HG03469 (cell line): Measurements from ENCODE around the gene PCDH11Y.
"Not testable (repeated sequence)": the region's sequence is repeated elsewhere in the genome, so short reads cannot be mapped to it uniquely, and the experiment has no call there.

Experiments
- ATAC-seq: cut with Tn5 transposase; IDR thresholded peaks from one replicate; pipeline ENCODE4 v1.9.1; 2021; ENCODE audit warnings: mild to moderate bottlenecking, moderate library complexity, moderate number of reproducible peaks; ENCODE audit not compliant: unreplicated experiment

Gene PCDH11Y, protein sequence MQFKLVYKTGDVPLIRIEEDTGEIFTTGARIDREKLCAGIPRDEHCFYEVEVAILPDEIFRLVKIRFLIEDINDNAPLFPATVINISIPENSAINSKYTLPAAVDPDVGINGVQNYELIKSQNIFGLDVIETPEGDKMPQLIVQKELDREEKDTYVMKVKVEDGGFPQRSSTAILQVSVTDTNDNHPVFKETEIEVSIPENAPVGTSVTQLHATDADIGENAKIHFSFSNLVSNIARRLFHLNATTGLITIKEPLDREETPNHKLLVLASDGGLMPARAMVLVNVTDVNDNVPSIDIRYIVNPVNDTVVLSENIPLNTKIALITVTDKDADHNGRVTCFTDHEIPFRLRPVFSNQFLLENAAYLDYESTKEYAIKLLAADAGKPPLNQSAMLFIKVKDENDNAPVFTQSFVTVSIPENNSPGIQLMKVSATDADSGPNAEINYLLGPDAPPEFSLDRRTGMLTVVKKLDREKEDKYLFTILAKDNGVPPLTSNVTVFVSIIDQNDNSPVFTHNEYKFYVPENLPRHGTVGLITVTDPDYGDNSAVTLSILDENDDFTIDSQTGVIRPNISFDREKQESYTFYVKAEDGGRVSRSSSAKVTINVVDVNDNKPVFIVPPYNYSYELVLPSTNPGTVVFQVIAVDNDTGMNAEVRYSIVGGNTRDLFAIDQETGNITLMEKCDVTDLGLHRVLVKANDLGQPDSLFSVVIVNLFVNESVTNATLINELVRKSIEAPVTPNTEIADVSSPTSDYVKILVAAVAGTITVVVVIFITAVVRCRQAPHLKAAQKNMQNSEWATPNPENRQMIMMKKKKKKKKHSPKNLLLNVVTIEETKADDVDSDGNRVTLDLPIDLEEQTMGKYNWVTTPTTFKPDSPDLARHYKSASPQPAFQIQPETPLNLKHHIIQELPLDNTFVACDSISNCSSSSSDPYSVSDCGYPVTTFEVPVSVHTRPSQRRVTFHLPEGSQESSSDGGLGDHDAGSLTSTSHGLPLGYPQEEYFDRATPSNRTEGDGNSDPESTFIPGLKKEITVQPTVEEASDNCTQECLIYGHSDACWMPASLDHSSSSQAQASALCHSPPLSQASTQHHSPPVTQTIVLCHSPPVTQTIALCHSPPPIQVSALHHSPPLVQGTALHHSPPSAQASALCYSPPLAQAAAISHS (N-terminal part only)

GRCh38 chrY:5000057-5000456, at the start of gene PCDH11Y:
TSS of gene PCDH11Y (plus strand) at chrY:5000296. CDS start at chrY:5057100, 56,804 bp downstream.
- not testable (repeated sequence) for ATAC-seq

DNA sequence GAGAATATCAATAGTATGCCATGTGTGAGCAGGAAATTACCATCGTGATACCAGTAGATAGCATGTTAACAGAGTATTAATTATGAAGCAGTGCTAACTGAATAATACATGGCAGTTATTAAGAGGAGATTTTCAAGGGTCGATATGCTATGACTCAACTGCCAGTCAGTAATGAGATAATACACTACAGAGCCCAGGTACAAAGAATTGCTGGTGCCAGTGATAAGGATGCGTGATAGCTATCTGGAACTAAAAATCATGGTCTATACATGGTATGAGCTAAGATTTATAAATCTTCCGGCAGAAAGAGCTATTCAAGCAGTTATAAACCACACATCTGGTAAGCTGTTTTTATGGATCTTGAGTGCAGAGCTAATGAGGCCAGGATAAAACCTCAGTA, 32.2 kb upstream of the PCDH11Y start:
- ATAC-seq: not testable (repeated sequence)

DNA sequence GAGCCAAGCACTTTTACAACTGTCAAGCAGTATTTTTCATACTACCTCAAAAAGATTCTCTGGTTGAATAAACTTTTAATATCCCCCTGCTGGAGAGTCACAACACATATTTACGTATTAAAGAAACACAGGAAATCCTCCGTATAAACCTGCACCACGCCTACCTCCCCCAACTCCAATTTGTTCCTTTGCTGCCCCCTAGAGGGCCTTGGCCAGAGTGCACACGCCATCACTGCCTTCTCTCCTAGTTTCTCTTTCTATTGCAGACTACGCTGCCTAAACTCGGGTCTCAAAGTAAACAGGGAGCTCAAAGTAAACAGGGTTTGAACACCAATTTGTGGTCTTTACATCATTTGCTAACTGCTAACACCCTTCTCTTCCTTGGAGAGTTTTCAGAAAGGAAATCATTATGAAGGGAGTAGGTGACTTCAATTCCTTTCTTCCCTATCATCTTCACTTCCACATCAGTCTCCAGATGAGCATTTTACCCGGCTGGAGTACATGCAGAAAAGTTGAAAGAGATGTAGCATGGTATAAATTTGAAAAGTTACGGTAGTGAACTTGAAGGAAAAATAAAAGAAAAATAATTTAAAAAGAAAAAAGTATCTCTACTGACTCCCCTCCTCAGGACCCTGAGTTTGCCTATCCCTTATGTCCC, 8.2 kb upstream of the PCDH11Y start:
- ATAC-seq: peak; percentile 96

- not testable (repeated sequence) for ATAC-seq
Observed at GRCh38 chrY:4994892-4995291, 5.2 kb upstream of the PCDH11Y start.

DNA sequence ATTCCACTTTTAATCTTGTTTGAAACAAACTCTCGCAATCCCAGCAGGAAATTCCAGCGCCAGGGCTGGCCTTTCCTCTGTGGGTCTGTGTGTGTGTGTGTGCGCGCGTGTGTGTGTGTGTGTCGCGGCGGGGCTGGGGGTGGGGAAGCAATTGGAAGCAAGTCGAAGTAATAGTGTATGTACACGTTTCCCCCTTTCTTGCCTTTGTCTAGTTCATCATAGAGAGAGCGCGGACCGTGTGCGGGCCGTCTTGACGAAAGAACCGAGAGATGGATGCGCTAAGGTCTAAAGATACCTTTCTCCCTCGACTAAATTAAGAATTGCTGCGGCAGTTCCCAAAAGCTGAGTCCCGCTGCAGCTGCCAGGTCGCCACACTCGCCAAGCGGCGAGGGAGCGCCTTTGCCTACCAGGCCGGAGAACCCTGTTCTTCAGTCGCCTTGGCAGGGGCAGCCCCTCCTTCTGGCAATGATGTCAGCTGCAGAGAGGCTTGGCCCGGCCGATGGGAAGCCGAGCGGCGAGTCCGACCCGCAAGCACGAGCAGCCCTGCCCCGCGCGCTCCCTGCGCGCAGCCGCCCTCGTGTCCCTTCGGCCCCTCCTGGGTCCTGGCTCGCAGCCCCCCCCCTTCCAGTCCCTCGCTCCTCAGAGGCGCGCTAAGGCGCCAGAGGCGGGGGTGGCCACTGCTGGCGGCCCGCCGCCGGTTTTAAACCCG, 2.5 kb downstream of the PCDH11Y start:
- not testable (repeated sequence) for ATAC-seq

DNA sequence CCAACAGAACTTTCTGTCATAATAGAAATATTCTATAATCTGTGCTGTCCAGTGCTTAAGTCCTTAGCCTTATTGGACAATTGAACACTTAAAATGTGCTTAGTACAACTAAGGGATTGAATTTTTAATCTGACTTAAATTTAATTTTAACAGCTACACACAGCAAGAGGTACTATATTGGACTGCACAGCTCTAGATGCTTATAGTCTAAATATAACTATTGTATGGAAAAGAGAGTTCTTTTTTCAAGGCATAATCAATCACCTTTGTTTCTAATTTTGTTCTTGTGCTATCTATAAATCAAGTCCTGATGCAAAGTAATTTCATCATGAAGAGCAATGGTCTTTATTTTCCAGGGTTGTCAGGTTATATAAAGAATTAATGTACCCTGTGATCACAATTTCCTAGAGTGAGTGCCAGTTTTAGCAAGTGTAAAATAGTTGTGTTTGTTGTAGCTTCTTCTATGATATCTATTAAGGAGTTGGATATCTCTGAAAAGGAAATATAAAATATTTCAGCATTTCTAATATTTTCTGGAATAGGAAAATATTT, 39.0 kb downstream of the PCDH11Y start:
- not testable (repeated sequence) for ATAC-seq

DNA sequence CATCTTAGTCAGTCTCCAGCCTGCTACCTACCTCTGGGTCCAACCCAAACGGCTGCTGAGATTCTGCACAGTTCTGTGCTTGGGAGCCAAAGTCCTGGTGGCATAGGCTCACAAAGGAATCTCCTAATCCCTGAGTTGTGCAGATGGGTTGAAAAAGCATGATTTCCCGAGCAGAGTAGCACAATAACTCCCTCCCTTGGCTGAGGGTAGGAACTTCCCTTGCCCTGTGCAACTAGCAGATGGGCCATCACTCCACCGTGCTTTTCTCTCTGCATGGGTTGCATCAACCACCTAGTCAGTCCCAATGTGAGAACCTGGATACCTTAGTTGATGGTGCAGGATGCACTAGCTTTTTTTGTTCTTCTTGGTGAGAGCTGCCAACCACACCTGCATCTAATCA, 82.9 kb downstream of the PCDH11Y start:
- ATAC-seq: not testable (repeated sequence)

DNA sequence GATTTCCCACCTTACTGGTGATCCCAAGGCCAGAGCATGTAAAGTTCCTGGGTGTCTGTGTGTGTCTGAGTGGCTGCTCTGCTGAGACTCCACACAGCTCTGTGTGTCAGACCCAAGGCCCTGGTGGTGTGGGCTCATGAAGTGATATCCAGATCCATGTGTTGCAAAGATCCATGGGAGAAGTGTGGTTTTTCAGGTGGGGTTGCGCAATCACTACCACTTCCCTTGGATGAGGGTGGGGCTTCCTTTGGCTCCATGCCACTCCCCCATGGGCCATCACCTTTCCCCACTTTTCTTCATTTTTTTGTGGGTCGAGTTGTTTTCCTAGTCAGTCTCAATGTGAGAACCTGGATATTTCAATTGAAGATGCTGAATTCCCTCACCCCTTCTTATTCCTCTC, 182.9 kb downstream of the PCDH11Y start:
- not testable (repeated sequence) for ATAC-seq

DNA sequence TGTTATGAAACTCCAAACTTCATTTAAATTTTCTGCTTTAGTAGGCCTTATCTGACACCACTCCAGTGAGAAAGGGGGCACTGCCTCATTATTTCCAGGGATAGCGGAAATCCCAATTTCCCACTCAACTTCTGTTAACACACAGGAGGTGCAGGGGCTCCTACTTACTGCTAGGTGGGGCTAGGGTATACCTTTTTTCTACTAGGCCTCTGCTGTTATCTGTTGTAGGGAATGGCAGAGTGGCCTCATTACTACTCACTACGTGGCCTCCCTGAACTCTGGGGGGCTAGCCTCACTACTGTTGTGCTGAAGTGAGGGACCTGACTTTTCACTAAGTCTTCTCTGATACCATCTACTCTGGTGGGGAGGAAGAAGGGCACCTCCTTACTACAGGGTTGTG, 215.0 kb downstream of the PCDH11Y start:
- not testable (repeated sequence) for ATAC-seq

GRCh38 chrY:5324931-5325330, 324.8 kb downstream of the PCDH11Y start:
- ATAC-seq: not testable (repeated sequence)

- ATAC-seq: not testable (repeated sequence)
Observed at GRCh38 chrY:5342220-5342619, 342.1 kb downstream of the PCDH11Y start.

- ATAC-seq: not testable (repeated sequence)
Observed at GRCh38 chrY:5543705-5544104, 543.6 kb downstream of the PCDH11Y start.

DNA sequence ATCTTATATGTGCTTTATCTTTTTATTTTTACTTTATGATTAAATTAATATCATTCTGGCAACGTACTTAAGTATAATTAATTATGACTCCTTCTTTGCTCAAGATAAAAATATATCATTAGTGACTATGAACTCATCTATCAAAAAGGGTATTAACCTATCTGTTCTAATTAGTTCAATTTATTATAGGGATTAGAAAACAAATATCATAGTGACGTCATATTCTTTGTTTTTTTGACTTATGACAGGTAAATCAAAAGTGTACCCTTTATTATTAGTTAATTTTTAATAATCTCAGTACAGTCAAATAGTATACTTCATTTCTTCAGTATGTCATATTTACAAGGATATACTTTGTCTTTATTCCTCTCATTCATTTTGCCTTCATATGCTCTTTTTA, 638.5 kb downstream of the PCDH11Y start:
- ATAC-seq: not testable (repeated sequence)

- ATAC-seq: not testable (repeated sequence)
Observed at GRCh38 chrY:5679265-5679664, 679.2 kb downstream of the PCDH11Y start.

- not testable (repeated sequence) for ATAC-seq
Observed at GRCh38 chrY:5708727-5709126, 708.6 kb downstream of the PCDH11Y start.

DNA sequence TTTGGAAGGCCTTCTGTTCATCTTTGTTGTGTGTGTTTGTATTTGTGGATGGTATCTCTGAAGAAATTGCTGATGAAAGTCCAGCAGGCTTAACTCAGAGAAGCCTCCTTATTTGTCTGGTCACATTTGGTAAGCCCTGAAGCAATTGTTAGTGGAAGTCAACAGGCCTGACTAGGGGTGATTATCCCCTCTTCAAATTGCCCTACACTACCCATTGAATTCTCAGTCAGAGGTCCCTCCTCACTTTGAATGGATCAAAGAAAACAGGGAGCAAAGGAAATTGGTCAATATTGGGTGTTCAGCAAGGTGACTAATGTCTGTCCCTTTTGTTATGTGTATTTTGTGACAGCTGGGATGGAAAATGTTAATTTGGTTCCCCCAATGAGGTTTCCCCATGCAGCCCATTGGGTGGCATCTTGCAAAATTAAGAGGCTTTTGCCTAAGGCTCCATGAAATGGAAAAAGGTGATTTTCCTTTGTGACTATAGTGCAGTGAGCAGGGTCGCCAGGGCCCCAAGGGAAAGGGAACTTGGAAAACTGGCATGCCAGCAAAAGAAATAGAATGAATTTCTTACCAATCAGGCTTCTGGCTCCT, 709.8 kb downstream of the PCDH11Y start:
- ATAC-seq: not testable (repeated sequence)

- not testable (repeated sequence) for ATAC-seq
Observed at GRCh38 chrY:5761403-5761802, 761.3 kb downstream of the PCDH11Y start.

GRCh38 chrY:5776485-5776884, 776.4 kb downstream of the PCDH11Y start:
- not testable (repeated sequence) for ATAC-seq
